ENCODE measurements around the gene ACOX2. TPM values are rescaled to one million over a fixed set of nuclear protein-coding genes. Genes with fewer than 3 reads are reported as not detected.

Gene ACOX2
- total RNA-seq, 2 donors from 2014 or later, result 20.8 to 22.2 TPM

GRCh38 chr3:58520403-58521335 lies 16.3 kb downstream of the ACOX2 start:
- no peak overlapping the region for H3K4me3 ChIP-seq
- no peak for DNase-seq (ENCODE audit: low spot score)
- no peaks in the 10 kb centered on the region for H3K27me3 ChIP-seq (replicated peaks; ENCODE audit: insufficient read depth)
- no peaks in the 10 kb centered on the region for H3K4me1 ChIP-seq (ENCODE audit: control insufficient read depth in 1 of 2, low read depth in 2 of 2)
- no peak for TF ChIP-seq CTCF (IDR thresholded peaks at IDR 0.05)
- no peaks in the 10 kb centered on the region for H3K9me3 ChIP-seq
- ATAC-seq (ENCODE audit: insufficient number of reproducible peaks, low FRiP score, low read depth), result no peak
- peaks cover 44% of the 10 kb centered on the region for H3K36me3 ChIP-seq
- no peak overlapping the region for H3K27ac ChIP-seq

- ATAC-seq (ENCODE audit: insufficient number of reproducible peaks, low FRiP score, low read depth), result no peak
- Histone ChIP-seq H3K27me3 (replicated peaks; ENCODE audit: insufficient read depth) (no peaks in the 10 kb centered on the region), H3K27ac (no peak overlapping the region), H3K36me3 (peaks cover 47% of the 10 kb centered on the region), H3K9me3 (no peaks in the 10 kb centered on the region), H3K4me1 (ENCODE audit: control insufficient read depth in 1 of 2, low read depth in 2 of 2) (no peaks in the 10 kb centered on the region), H3K4me3 (no peak overlapping the region)
- no peak for TF ChIP-seq CTCF (IDR thresholded peaks at IDR 0.05)
- no peak for DNase-seq (ENCODE audit: low spot score)
Measured at GRCh38 chr3:58519668-58520402, 17.2 kb downstream of the ACOX2 start.

GRCh38 chr3:58518291-58518789 lies 18.6 kb downstream of the ACOX2 start:
- TF ChIP-seq CTCF (IDR thresholded peaks at IDR 0.05), result no peak

GRCh38 chr3:58514405-58514804 lies 22.6 kb downstream of the ACOX2 start:
- Histone ChIP-seq H3K36me3 (peaks cover 25% of the 10 kb centered on the region), H3K9me3 (no peaks in the 10 kb centered on the region), H3K27me3 (replicated peaks; ENCODE audit: insufficient read depth) (no peaks in the 10 kb centered on the region)

More at GRCh38 chr3:58518291-58518789, 18.6 kb downstream of the ACOX2 start:
- no peak overlapping the region for H3K4me3 ChIP-seq
- no peak for ATAC-seq (ENCODE audit: insufficient number of reproducible peaks, low FRiP score, low read depth)
- no peaks in the 10 kb centered on the region for H3K4me1 ChIP-seq (ENCODE audit: control insufficient read depth in 1 of 2, low read depth in 2 of 2)
- peaks cover 48% of the 10 kb centered on the region for H3K36me3 ChIP-seq
- H3K9me3 ChIP-seq, result no peaks in the 10 kb centered on the region
- H3K27ac ChIP-seq, result no peak overlapping the region
- H3K27me3 ChIP-seq (replicated peaks; ENCODE audit: insufficient read depth), result no peaks in the 10 kb centered on the region
- DNase-seq (ENCODE audit: low spot score), result no peak

More at GRCh38 chr3:58514405-58514804, 22.6 kb downstream of the ACOX2 start:
- DNase-seq (ENCODE audit: low spot score), result no peak
- no peak overlapping the region for H3K27ac ChIP-seq
- no peak for TF ChIP-seq CTCF (IDR thresholded peaks at IDR 0.05)
- no peak for ATAC-seq (ENCODE audit: insufficient number of reproducible peaks, low FRiP score, low read depth)
- H3K4me1 ChIP-seq (ENCODE audit: control insufficient read depth in 1 of 2, low read depth in 2 of 2), result no peaks in the 10 kb centered on the region
- H3K4me3 ChIP-seq, result no peak overlapping the region
